Measurements from ENCODE around the gene IGF2BP2.
"Not testable (repeated sequence)": the region's sequence is repeated elsewhere in the genome, so short reads cannot be mapped to it uniquely, and the experiment has no call there.

The IGF2BP2 gene

DNA sequence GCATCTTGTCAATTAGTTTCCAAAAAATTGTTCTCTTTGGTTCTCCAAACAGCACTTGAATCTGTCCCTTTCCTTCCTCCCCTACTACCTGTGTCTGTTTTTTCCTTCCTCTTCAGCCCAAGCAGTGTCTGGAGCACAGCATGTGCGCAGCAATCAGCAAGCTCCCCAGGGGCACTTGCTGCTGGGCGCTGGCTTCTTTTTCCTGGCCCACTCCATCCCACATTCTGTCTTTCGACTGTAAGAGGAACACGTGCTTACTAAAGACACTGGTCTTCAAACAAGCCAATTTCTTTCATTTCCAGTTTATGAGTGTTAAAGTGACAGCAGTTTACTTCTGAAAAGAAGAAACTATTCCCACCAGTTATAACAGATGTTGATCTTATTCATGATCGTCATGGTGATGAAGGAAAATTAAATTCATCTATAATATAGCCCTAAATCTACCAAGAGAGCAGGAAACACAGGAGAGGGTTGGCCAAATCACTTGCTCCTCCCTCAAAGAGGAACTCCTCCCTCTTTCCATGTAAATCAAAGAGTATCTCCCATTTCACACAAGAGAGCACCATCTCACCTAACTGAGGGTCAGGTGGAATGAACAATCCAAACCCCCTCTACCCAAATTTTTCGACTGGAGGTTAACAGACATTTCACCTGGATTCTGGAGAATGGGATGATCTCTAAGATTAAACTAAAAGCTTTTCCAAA is 115.4 kb downstream of the IGF2BP2 start:
- ATAC-seq (no peak), DNase-seq (no peak)

DNA sequence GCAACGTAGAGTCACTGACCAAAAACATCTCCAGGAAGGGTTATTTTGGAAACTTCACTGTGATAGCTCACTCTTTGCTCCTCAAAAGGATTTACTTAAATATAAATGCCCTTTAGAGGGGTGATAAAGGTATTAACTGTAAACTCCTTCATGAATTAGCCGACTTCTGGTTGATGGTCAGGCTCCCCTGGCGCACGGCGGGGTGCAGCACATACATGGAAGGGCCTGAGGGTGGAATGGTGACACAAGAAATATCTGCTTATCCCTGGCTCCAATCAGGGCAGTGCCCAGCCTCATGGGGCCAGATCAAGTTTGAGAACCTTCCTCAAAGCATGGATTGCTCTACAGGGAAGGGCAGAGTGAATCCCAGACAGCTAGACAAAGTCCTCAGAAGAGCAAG is 116.5 kb downstream of the IGF2BP2 start:
- ATAC-seq (no peak), DNase-seq (no peak)

- ATAC-seq: no peak
These were observed 119.3 kb downstream of the IGF2BP2 start for GRCh38 chr3:185705498-185705897.

DNA sequence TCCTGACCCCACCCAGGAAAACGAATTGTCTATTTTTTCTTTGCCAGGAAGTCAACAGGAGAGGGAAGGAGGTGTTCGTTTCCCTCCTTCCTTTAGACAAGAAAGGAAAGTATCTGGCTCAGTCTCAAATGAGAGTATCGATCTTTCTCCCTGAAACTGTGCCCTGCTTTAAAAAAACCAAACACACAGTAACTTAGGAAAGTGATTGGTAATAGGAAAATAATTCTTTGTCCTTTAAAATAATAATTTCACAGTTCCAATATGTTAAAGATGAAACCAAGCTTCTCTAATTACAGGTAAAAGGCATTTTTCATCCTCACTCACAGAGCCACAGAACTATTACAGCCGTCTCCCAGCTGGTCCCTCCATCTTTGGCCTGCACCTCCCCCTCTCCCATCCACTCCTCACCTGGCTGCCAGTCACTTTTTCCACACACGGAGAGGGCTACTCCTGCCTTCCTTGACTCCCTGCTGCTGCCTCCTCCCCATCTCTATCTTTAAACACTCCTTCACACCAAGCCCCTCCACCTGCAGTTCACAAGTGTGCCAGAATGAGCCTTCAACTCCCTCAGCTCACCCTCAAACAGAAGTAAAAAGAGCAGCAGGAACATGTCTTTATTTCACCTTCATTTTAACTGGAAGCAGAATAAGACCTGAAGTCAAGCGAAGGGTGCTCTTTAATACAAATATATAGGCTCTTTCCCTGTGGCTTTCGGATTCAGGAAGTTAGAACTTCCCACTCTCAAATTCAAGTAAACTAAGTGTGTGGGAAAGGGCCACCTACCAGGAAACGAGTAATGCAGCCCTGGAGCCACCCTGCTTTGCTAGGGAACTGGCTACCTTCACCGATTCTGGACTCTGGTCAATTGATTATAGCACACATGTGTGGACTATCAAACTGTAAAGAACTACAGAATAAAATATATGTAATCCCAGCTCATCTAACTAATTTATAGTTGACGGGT is 122.3 kb downstream of the IGF2BP2 start:
- no peak for ATAC-seq
- DNase-seq: no peak

More at GRCh38 chr3:185705498-185705897, 119.3 kb downstream of the IGF2BP2 start:
- DNase-seq: no peak

DNA sequence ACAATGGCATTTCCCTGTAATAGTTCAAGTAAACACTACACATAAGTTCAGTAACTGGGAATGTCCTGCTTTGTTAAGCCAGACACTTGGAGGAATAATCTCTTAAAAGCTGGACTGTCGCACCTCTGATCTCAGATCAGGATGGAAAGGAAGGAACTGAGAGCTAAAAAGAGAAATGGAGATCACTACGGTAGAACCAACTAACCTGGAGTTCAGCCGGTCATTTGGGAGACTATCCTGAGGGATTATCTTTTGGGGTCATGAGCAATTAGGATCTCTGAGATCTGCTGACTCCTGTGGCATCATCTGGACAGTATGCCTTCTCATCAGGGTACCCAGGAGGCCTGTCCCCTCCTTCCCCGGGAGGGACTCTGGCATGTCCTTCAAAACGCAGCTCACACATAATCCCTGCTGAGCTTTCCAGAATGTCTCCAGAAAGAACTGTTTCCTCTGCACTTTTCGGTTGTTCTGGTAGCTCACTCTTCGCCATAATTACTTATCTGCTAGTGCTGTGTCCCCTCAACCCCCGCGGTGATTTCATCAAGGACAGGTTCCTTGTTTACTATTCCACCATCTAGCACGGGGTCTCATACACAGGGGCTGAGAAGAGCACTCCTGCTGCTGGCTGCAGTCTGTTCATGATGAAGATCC is 123.1 kb downstream of the IGF2BP2 start:
- ATAC-seq: no peak
- DNase-seq: no peak

GRCh38 chr3:185699927-185700326 is 124.9 kb downstream of the IGF2BP2 start:
- no peak for DNase-seq
- ATAC-seq: no peak

DNA sequence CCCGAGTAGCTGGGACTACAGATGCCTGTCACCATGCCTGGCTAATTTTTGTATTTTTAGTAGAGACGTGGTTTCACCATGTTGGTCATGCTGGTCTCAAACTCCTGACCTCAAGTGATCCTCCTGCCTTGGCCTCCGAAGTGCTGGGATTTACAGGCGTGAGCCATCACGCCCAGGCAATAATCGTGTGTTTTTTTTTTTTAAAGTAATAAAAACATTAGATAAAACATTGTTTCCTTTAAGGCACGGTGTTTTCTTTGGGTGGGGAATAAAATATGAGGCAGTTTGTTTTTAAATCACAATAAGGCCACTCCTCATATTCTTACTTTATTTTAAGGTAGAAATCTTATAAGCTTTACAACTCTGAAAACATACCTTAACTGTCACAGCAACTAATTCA is 127.6 kb downstream of the IGF2BP2 start:
- ATAC-seq: not testable (repeated sequence)

GRCh38 chr3:185696039-185696438 is 128.8 kb downstream of the IGF2BP2 start:
- ATAC-seq (no peak), DNase-seq (no peak)

More for the DNA sequence above, 127.6 kb downstream of the IGF2BP2 start:
- DNase-seq: not testable (repeated sequence)

GRCh38 chr3:185693985-185694653 is 130.7 kb downstream of the IGF2BP2 start:
- DNase-seq (no peak), ATAC-seq (no peak)

DNA sequence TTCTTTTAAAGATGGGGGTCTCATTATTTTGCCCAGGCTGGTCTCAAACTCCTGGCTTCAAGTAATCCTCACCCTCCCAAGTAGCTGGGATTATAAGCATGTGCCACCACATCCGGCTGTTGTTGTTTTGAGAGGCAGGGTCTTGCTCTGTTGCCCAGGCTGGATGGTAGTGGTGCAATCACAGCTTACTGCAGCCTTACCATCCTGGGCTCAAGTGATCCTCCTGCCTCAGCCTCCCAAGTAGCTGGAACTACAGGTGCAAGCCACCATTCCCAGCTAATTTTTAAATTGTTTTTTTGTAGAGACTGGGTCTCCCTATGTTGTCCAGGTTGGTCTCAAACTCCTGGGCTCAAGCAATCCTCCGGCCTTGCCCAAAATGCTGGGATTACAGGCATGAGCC is 133.2 kb downstream of the IGF2BP2 start:
- ATAC-seq: no peak
- DNase-seq: no peak

GRCh38 chr3:185687271-185687878 is 137.5 kb downstream of the IGF2BP2 start:
- DNase-seq: no peak

DNA sequence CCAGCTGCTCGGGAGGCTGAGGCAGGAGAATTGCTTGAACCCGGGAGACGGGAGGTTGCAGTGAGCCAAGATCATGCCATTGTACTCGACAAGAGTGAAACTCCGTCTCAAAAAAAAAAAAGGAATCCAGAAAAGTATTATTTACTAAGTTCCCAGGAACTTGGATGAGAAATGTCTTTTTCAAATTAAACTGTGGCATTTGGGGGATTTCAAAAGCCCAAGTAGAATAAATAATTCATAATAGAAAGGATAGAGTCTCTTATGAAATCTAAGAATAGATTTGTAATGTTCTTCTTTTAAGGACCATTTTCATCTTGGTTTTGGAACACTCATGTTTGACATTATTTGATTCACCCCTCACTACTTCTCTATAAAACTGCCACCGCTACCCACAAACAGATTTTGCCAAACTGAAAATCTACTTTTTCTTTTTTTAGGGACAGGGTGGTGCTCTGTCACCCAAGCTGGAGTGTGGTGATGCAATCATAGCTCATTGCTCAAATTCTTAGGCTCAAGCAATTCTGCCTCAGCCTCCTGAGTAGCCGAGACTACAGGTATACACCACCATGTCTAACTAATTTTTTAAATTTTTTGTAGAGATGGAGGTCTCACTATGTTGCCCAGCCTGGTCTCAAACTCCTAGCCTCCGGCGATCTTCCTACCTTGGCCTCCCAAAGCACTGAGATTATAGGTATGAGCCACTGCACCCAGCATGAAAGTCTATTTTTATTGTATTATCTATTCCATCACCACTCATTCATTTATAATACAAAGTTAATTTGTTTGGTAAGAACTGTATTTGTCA is 139.4 kb downstream of the IGF2BP2 start:
- ATAC-seq: no peak
- DNase-seq: no peak

More at GRCh38 chr3:185687271-185687878, 137.5 kb downstream of the IGF2BP2 start:
- no peak for ATAC-seq

DNA sequence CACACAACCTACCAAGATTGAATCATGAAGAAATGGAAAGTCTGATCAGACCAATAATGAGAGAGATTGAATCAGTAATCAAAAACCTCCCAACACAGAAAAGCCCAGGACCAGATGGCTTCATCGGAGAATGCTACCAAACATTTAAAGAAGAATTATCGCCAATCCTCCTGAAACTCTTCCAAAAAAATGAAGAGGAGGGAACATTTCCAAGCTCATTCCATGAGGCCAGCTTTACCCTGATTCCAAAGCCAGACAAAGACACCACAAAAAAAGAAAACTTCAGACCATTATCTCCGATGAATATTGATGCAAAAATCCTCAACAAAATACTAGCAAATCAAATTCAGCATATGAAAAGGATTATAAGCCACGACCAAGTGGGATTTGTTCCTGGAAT is 144.6 kb downstream of the IGF2BP2 start:
- ATAC-seq (no peak), DNase-seq (no peak)

DNA sequence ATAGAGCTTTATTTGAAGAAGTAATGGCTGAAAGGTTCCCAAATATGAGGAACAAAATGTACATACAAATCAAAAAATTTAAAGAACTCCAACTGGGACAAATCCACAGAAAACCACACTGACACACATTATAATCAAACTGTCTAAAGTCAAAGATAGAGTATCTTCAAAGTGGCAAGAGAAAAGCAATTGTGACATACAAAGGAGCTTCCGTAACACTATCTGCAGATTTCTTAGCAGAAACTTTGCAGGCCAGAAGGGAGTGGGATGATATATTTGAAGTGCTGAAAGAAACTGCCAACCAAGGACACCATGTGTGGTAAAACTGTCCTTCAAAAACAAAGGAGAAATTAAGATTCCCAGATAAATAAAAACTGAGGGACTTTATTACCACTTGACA is 146.8 kb downstream of the IGF2BP2 start:
- no peak for DNase-seq
- no peak for ATAC-seq

DNA sequence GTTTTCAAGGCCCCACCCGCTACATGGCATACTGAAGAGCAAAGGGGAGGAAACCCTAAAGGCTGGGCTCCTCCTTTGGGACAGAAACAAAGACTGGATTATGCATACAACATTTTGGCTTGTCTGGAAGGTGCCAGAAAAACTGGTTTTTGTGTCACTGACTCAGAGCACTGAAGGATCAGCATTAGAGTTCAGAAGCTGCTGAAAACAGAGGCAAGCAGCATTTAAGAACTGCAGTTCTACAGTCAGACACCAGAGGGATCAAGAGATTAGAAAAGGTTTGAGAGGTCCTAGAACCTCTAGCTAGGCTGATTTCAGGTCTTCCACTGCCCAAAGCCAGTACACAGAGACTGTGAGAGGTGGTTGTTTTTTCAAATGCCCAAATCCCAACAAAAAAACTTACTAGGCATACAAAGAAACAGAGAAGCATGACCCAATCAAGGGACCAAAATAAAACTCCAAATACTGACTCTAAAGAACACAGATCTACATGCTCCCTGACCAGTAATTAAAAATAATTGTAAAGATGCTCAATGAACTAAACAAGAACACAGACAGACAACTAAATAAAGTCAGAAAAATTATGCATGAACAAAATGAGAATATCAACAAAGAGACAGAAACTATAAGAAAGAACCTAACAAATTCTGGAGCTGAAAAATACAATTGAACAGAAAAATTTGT is 147.6 kb downstream of the IGF2BP2 start:
- DNase-seq (no peak), ATAC-seq (no peak)

DNA sequence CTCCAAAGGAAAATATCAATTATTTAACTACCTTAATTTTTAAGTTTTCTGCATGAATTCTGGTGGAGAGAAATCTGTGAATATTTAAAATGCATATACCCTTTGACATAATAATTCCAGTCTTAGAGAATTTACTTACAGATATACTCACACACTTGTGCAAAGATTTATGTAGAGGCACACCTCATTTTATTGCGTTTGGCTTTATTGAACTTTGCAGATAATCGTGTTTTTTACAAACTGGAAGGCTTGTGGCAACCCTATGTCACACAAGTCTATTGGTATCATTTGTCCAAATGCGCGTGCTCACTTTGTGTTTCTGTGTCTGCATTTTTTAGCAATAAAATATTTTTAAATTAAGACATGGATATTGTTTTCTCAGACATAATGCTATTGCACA is 157.3 kb downstream of the IGF2BP2 start:
- ATAC-seq (no peak), DNase-seq (no peak)

DNA sequence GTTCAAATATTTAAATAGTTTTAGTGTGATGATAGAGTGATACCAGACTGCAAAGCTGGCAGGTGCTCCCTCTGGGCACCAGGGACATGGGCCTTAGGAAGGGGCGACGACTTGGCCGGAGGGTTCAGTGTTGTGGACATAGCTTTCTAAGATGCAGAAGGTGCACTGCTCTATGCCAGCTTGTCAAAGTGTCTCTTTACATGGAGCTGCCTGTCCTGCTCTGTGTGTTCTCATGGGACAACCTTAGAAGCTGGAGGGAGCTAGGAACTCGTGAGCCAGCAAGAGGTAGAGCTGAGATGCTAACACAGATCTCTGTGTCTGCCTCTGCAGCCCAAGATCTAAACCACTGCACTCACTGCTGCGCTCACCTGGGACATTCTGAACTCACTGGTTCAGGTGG is 160.9 kb downstream of the IGF2BP2 start:
- DNase-seq (no peak), ATAC-seq (no peak)

- ATAC-seq (no peak), DNase-seq (no peak)
These were observed 163.1 kb downstream of the IGF2BP2 start for GRCh38 chr3:185661772-185662171.

- not testable (repeated sequence) for DNase-seq, ATAC-seq
These were observed 163.5 kb downstream of the IGF2BP2 start for GRCh38 chr3:185661296-185661695.

Measured in stimulated activated naive CD8-positive, alpha-beta T cell treated with anti-CD3 and anti-CD28 coated beads, Interleukin-15, Interleukin-2, amounts not matched to agents 100 U/mL and 50 U/mL, for 24 hours (primary cell).